CD4-positive, CD25-positive, alpha-beta regulatory T cell (primary cell): ENCODE measurements around the gene USP12. TPM values are rescaled to one million over a fixed set of nuclear protein-coding genes. Genes with fewer than 3 reads are reported as not detected.

Source experiments
- ATAC-seq, 2 donors: fragments of 150-1000 bp; cut with Tn5 transposase; one replicate each; pipeline ENCODE4 v1.10.0; 2021; ENCODE audit warnings: low read depth in 2 of 2, moderate number of reproducible peaks in 2 of 2, moderate library complexity in 1 of 2
- DNase-seq, 3 donors: peaks; one replicate each; pipeline versions ENCODE4 v3.0.0 to v3.0.0-alpha.2; 2012 to 2022; ENCODE audit warnings: mixed read lengths in 1 of 3
- H3K27ac ChIP-seq: one replicate; pipeline ENCODE4 v1.7.0; 2013; ENCODE audit warnings: mild to moderate bottlenecking, low read length; ENCODE audit not compliant: insufficient read depth, poor library complexity, severe bottlenecking
- H3K27me3 ChIP-seq: one replicate; pipeline ENCODE4 v1.7.0; 2013; ENCODE audit warnings: low read length; ENCODE audit not compliant: control insufficient read depth, insufficient read depth
- H3K36me3 ChIP-seq: one replicate; pipeline ENCODE4 v1.7.0; 2013; ENCODE audit warnings: mild to moderate bottlenecking, low read length, moderate library complexity; ENCODE audit not compliant: control insufficient read depth, insufficient read depth
- H3K4me1 ChIP-seq: 2 replicates; pipeline ENCODE4 v1.7.0; 2013; ENCODE audit warnings: mild to moderate bottlenecking, low read length; ENCODE audit not compliant: insufficient read depth, control insufficient read depth, poor library complexity, severe bottlenecking
- H3K4me3 ChIP-seq: one replicate; pipeline ENCODE4 v1.7.0; 2013; ENCODE audit warnings: low read depth, mild to moderate bottlenecking, low read length, moderate library complexity
- H3K9me3 ChIP-seq, 2 experiments: 1 replicate in 1 of 2; 2 replicates in 1 of 2; pipeline ENCODE4 v1.7.0; 2013; ENCODE audit warnings: low read length in 2 of 2, mild to moderate bottlenecking in 1 of 2, moderate library complexity in 1 of 2; ENCODE audit not compliant: control insufficient read depth in 2 of 2
- H3K27ac Mint-ChIP-seq, 3 donors: one replicate each; pipeline ENCODE4 v1.8.0; 2020 to 2022; ENCODE audit warnings: mild to moderate bottlenecking in 3 of 3, mixed read lengths in 3 of 3, moderate library complexity in 2 of 3
- H3K27me3 Mint-ChIP-seq: one replicate; pipeline ENCODE4 v1.8.0; 2022; ENCODE audit warnings: mild to moderate bottlenecking, mixed read lengths
- H3K36me3 Mint-ChIP-seq: one replicate; pipeline ENCODE4 v1.8.0; 2020; ENCODE audit warnings: mixed read lengths
- H3K4me1 Mint-ChIP-seq, 4 donors: one replicate each; pipeline ENCODE4 v1.8.0; 2020 to 2022; ENCODE audit warnings: mixed read lengths in 4 of 4, mild to moderate bottlenecking in 1 of 4
- H3K4me3 Mint-ChIP-seq, 4 donors: one replicate each; pipeline ENCODE4 v1.8.0; 2020 to 2022; ENCODE audit warnings: mild to moderate bottlenecking in 4 of 4, mixed read lengths in 4 of 4, moderate library complexity in 3 of 4
- H3K9me3 Mint-ChIP-seq, 7 donors: one replicate each; pipeline ENCODE4 v1.8.0; 2020 to 2022; ENCODE audit warnings: mixed read lengths in 7 of 7, mild to moderate bottlenecking in 3 of 7, moderate library complexity in 2 of 7
- polyA plus RNA-seq, 4 donors: library from polyadenylated mRNA; unstranded; fragments of 300-500 nt; fragmentation: Illumina TruSeq; gene quantifications; one replicate each; pipeline ENCODE4 v1.2.3, GENCODE V29; 2021
- total RNA-seq: library from RNA; stranded (reverse); gene quantifications from one replicate; pipeline ENCODE4 v1.2.3, GENCODE V29; 2022

Gene USP12
- total and polyA plus RNA-seq, 5 donors from 2014 or later, result 13.5 to 67.6 (median 16.9) TPM

GRCh38 chr13:27182844-27183497 is 11.4 kb upstream of the USP12 start:
- H3K27ac ChIP-seq, result no peak overlapping the region
- Mint-ChIP-seq H3K4me1 (no peaks in the 10 kb centered on the region), H3K36me3 (no peaks in the 10 kb centered on the region), H3K9me3 (peaks cover 0 to 4% (median 0%) of the 10 kb centered on the region in 7 donors), H3K27me3 (peaks cover 8% of the 10 kb centered on the region), H3K4me3 (no peak overlapping the region), H3K27ac (no peak overlapping the region)
- no peaks in the 10 kb centered on the region for H3K4me1 ChIP-seq
- H3K36me3 ChIP-seq, result no peaks in the 10 kb centered on the region
- no peaks in the 10 kb centered on the region for H3K9me3 ChIP-seq
- no peak for DNase-seq
- no peak overlapping the region for H3K4me3 ChIP-seq
- no peak for ATAC-seq
- peaks cover 2% of the 10 kb centered on the region for H3K27me3 ChIP-seq

GRCh38 chr13:27182054-27182453 is 10.4 kb upstream of the USP12 start:
- H3K4me1 ChIP-seq, result no peaks in the 10 kb centered on the region
- Mint-ChIP-seq H3K4me3 (no peak overlapping the region), H3K9me3 (peaks cover 0 to 4% (median 0%) of the 10 kb centered on the region in 7 donors), H3K27me3 (peaks cover 8% of the 10 kb centered on the region), H3K36me3 (no peaks in the 10 kb centered on the region), H3K27ac (no peak overlapping the region), H3K4me1 (no peaks in the 10 kb centered on the region)
- H3K9me3 ChIP-seq, result no peaks in the 10 kb centered on the region
- H3K36me3 ChIP-seq, result no peaks in the 10 kb centered on the region
- no peak overlapping the region for H3K4me3 ChIP-seq
- H3K27me3 ChIP-seq, result peaks cover 2% of the 10 kb centered on the region
- no peak for ATAC-seq
- H3K27ac ChIP-seq, result no peak overlapping the region
- no peak for DNase-seq

GRCh38 chr13:27177852-27178251 is 6.2 kb upstream of the USP12 start:
- ATAC-seq, result no peak
- Histone ChIP-seq H3K9me3 (no peaks in the 10 kb centered on the region), H3K27me3 (peaks cover 2% of the 10 kb centered on the region), H3K36me3 (no peaks in the 10 kb centered on the region), H3K27ac (no peak overlapping the region), H3K4me1 (no peaks in the 10 kb centered on the region), H3K4me3 (no peak overlapping the region)
- H3K9me3 Mint-ChIP-seq, result peaks cover 0 to 1% (median 0%) of the 10 kb centered on the region in 7 donors
- no peak for DNase-seq
- H3K36me3 Mint-ChIP-seq, result no peaks in the 10 kb centered on the region
- H3K27ac Mint-ChIP-seq, result no peak overlapping the region
- H3K4me1 Mint-ChIP-seq, result peaks cover under 1 to 5% (median 4%) of the 10 kb centered on the region in 4 donors
- peaks cover 4% of the 10 kb centered on the region for H3K27me3 Mint-ChIP-seq
- H3K4me3 Mint-ChIP-seq, result no peak overlapping the region

DNA sequence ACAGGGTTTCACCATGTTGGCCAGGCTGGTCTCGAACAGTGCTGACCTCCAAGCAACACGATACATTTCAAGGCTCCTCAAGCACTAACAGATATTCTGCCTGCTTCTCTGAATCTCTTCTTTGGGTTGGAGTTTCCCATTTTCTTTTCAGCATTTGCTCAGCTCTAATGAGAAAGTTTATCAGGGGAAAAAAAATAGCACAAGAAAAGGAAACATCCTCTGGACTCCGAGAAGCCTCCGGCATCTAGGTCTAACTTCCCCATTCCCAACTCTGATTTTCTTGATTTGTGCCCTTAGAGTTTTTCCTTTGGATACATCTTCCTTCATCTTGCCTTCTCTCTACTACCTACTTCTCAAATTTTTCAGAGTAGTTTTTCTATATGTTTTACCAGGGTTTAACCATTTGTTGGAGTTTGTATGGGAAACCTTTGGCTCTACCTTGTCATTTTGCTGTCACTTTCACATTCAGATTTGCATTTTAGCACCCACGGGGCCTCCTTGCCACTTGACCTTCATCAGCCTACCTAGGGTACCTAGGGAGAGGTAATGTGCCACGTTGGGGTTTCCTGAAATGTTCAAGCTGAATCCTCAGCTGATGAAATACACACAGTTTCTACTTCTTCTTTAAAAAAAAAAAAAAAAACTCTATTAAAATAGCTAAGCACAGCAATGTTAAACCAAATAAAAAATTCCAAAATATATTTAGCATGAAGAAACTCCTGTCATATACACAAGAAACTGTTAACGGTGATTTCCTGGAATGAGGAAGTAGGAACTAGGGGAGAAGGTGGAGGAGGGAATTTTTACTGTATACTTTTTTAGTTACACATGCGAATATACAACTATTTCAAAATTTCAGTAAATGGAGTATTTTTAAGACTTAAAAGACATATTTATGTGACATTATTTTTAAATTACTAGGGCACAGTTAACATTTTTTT is 5.1 kb upstream of the USP12 start:
- Mint-ChIP-seq H3K27me3 (no peaks in the 10 kb centered on the region), H3K36me3 (no peaks in the 10 kb centered on the region), H3K4me1 (peaks cover 8 to 13% (median 10%) of the 10 kb centered on the region in 4 donors), H3K9me3 (no peaks in the 10 kb centered on the region), H3K27ac (peak overlapping the region in 1 of 3 donors; percentile 24), H3K4me3 (peak overlapping the region in 1 of 4 donors; percentile 24)
- no peak for ATAC-seq
- DNase-seq, result no peak
- Histone ChIP-seq H3K4me3 (no peak overlapping the region), H3K27ac (no peak overlapping the region), H3K4me1 (no peaks in the 10 kb centered on the region), H3K36me3 (no peaks in the 10 kb centered on the region), H3K9me3 (no peaks in the 10 kb centered on the region), H3K27me3 (peaks cover 2% of the 10 kb centered on the region)

DNA sequence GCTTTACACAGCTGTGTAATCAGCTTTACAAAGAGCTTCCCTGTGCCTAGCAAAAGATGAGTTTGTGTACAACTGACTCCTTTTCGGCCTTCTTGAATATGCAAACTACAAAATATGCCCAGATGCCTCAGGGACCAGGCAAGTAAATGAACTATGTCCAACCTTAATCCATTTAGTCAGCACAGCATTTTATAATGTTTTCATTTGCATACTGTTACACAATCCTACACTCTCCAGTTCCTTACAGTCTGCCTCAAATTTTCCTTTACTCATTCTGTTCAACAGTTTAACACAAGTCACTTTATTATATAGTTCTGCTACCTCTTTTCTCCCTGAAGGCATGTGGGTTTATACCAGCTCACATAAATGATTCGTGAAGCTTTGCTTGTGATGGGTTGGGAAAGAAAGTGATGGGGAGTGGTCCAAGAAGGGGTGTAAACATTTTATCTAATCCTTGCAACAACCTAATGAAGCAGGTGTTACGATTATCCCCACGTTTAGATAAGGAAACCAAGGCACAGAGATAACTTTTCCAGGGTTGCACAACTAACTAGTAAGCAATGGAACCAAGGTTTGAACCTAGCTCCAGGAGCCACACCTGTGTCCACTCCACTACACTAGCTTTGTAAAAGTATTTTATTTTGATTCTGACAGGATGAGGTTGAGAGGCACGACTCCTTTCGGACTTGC is 3.3 kb upstream of the USP12 start:
- Mint-ChIP-seq H3K27ac (no peak overlapping the region), H3K9me3 (no peaks in the 10 kb centered on the region), H3K4me3 (peak overlapping the region in 2 of 4 donors; percentile 32 to 51), H3K36me3 (no peaks in the 10 kb centered on the region), H3K4me1 (peaks cover 8 to 23% (median 17%) of the 10 kb centered on the region in 4 donors), H3K27me3 (peaks cover 5% of the 10 kb centered on the region)
- Histone ChIP-seq H3K36me3 (no peaks in the 10 kb centered on the region), H3K9me3 (no peaks in the 10 kb centered on the region), H3K4me3 (no peak overlapping the region), H3K27ac (no peak overlapping the region), H3K4me1 (peaks cover 6% of the 10 kb centered on the region), H3K27me3 (peaks cover 2% of the 10 kb centered on the region)
- DNase-seq (no peak), ATAC-seq (no peak)

DNA sequence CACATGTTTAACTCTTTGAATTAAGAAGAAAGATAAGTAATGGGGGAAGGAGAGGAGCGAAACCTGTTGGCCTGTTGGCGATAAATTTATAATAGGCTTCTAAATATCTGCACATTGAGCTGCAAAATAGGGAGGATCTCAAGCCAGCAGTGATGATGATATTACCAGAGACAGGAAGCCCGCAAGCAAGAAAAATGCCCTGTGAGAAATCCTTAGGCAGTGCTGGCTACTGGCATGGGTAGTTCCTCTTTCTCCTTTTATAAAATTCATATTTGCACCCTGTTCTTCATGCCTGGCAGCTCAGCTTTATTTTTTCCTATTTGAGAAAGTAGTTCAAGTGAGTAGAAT is 858 bp upstream of the USP12 start:
- no peak for DNase-seq
- H3K4me3 ChIP-seq, result peak overlapping the region; percentile 93
- no peaks in the 10 kb centered on the region for H3K36me3 ChIP-seq
- Mint-ChIP-seq H3K27ac (peak overlapping the region; percentile 94 to 96 (median 95)), H3K27me3 (peaks cover 5% of the 10 kb centered on the region), H3K9me3 (no peaks in the 10 kb centered on the region), H3K4me3 (peak overlapping the region; percentile 92 to 100 (median 96)), H3K36me3 (no peaks in the 10 kb centered on the region), H3K4me1 (peaks cover 22 to 46% (median 38%) of the 10 kb centered on the region in 4 donors)
- no peaks in the 10 kb centered on the region for H3K27me3 ChIP-seq
- no peaks in the 10 kb centered on the region for H3K9me3 ChIP-seq
- no peak for ATAC-seq
- H3K4me1 ChIP-seq, result peaks cover 29% of the 10 kb centered on the region
- peak overlapping the region; percentile 96 for H3K27ac ChIP-seq

- DNase-seq, result peak; percentile 87 to 95 (median 91)
- H3K36me3 ChIP-seq, result no peaks in the 10 kb centered on the region
- H3K4me3 Mint-ChIP-seq, result peak overlapping the region; percentile 92 to 100 (median 96)
- no peaks in the 10 kb centered on the region for H3K9me3 Mint-ChIP-seq
- peak overlapping the region; percentile 93 for H3K4me3 ChIP-seq
- H3K4me1 Mint-ChIP-seq, result peaks cover 22 to 47% (median 41%) of the 10 kb centered on the region in 4 donors
- ATAC-seq, result peak; percentile 89
- H3K36me3 Mint-ChIP-seq, result no peaks in the 10 kb centered on the region
- H3K27ac Mint-ChIP-seq, result peak overlapping the region; percentile 94 to 96 (median 95)
- peaks cover 5% of the 10 kb centered on the region for H3K27me3 Mint-ChIP-seq
- H3K4me1 ChIP-seq, result peaks cover 29% of the 10 kb centered on the region
- peak overlapping the region; percentile 96 for H3K27ac ChIP-seq
- no peaks in the 10 kb centered on the region for H3K9me3 ChIP-seq
- H3K27me3 ChIP-seq, result no peaks in the 10 kb centered on the region
Measured at GRCh38 chr13:27171827-27172494, 350 bp upstream of the USP12 start.
